HUES48 (cell line): ENCODE results near the gene DNAJC16.

Experiments used
- H3K27ac ChIP-seq: one replicate; pipeline ENCODE4 v1.7.0; 2013; ENCODE audit warnings: low read depth, low read length, inconsistent platforms
- H3K27me3 ChIP-seq: 2 replicates; pipeline ENCODE4 v1.6.1; 2013; ENCODE audit warnings: mild to moderate bottlenecking, low read length; ENCODE audit not compliant: control insufficient read depth, insufficient read depth
- H3K36me3 ChIP-seq: 2 replicates; pipeline ENCODE4 v1.6.1; 2013; ENCODE audit warnings: low read length; ENCODE audit not compliant: control insufficient read depth, insufficient read depth
- H3K4me1 ChIP-seq: 2 replicates; pipeline ENCODE4 v1.6.1; 2013; ENCODE audit warnings: mild to moderate bottlenecking, low read length; ENCODE audit not compliant: control insufficient read depth, insufficient read depth
- H3K4me3 ChIP-seq: 2 replicates; pipeline ENCODE4 v1.5.1; 2013; ENCODE audit warnings: mild to moderate bottlenecking, low read depth, low read length
- H3K9ac ChIP-seq: 2 replicates; pipeline ENCODE4 v1.6.1; 2013; ENCODE audit warnings: mild to moderate bottlenecking, low read depth, low read length, moderate library complexity
- H3K9me3 ChIP-seq: 2 replicates; pipeline ENCODE4 v1.6.1; 2013; ENCODE audit warnings: low read length; ENCODE audit not compliant: control insufficient read depth, insufficient read depth

The DNAJC16 gene

DNA sequence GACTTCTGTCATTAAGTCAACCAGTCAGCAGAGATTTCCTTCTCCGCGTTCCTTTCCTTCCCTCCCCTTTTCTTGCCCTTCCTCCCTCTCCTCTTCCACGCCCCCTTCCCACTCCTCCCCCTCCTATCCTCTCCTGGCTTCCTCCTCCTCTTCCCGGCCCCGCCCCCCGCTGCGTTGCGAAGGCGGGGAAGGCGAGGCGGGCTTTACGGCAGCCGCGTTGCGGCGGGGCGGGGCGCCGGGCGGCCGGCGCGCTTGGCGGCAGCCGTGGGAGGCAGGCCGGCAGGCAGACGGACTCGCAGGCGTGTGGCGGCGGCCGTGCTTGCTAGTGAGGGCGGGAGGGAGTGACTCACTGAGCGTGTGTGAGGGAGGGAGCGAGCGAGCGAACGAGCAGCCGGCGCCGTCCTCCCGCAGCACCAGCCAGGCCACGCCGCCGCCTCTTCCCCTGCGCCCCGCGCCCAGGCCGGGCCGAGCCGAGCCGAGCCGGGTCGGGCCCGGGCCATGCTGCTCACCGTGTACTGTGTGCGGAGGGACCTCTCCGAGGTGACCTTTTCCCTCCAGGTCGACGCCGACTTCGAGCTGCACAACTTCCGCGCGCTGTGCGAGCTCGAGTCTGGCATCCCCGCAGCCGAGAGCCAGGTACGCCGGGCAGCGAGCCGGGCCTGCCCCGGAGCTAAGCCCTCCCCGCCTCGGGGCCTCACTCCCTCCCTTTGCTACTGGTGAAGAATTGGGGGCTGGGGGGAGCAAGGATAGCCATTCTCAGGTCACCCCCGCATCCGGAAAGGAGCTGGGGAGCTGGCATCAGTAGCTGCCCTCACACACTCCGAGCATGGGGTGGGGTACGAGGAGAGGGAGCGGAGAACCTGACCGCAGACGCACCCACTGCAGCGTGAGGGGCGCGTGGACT, 90.8 kb downstream of the DNAJC16 start, which contains the start of gene DDI2:
DDI2 (plus strand) TSS at position 286 of the 904 bp plus-strand sequence; CDS start at position 499, 213 bp downstream.
- peak within 1 kb of the TSS; percentile 89 for H3K9ac ChIP-seq
- H3K36me3 ChIP-seq, result peaks cover 14% of the 10 kb centered on the region; the same call in 1 of the 2 replicates
- H3K4me1 ChIP-seq, result peaks cover 10% of the 10 kb centered on the region
- no peaks in the 10 kb centered on the region for H3K27me3 ChIP-seq
- peak within 1 kb of the TSS; percentile 93 for H3K27ac ChIP-seq
- no peaks in the 10 kb centered on the region for H3K9me3 ChIP-seq
- peak within 1 kb of the TSS; percentile 96 for H3K4me3 ChIP-seq

DNA sequence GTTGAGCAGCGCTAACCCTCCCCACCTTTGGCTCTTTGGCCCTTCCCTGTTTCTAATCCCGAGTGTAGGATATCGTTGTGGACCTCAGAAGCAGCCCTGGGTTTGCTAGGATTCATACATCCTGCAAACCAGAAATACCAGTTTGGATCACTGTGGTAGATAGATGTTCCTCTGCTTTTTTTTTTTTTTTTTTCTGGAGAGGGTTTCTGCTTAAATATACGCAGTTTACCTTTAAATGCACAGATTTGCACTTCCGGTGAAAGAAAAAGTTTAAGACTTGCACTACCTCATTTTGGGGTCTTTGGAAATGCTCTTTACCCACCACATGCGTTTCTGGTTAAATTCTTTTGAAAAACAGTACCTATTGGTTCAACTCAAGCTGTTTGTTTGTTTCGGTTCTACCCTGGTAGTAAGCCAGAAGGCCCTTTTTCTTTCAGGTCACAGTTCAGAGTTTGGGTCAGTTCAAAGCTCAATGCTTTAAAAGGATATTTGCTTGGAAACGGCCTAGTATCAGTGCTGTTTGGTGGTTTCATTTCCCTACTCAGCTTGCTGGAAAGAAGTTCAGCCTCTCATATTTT, 91.5 kb downstream of the DNAJC16 start:
- Histone ChIP-seq H3K4me3 (peak overlapping the region; percentile 96), H3K27me3 (no peaks in the 10 kb centered on the region), H3K9me3 (no peaks in the 10 kb centered on the region), H3K36me3 (peaks cover 14% of the 10 kb centered on the region; the same call in 1 of the 2 replicates), H3K4me1 (peaks cover 10% of the 10 kb centered on the region), H3K27ac (peak overlapping the region; percentile 93), H3K9ac (peak overlapping the region; percentile 89)

DNA sequence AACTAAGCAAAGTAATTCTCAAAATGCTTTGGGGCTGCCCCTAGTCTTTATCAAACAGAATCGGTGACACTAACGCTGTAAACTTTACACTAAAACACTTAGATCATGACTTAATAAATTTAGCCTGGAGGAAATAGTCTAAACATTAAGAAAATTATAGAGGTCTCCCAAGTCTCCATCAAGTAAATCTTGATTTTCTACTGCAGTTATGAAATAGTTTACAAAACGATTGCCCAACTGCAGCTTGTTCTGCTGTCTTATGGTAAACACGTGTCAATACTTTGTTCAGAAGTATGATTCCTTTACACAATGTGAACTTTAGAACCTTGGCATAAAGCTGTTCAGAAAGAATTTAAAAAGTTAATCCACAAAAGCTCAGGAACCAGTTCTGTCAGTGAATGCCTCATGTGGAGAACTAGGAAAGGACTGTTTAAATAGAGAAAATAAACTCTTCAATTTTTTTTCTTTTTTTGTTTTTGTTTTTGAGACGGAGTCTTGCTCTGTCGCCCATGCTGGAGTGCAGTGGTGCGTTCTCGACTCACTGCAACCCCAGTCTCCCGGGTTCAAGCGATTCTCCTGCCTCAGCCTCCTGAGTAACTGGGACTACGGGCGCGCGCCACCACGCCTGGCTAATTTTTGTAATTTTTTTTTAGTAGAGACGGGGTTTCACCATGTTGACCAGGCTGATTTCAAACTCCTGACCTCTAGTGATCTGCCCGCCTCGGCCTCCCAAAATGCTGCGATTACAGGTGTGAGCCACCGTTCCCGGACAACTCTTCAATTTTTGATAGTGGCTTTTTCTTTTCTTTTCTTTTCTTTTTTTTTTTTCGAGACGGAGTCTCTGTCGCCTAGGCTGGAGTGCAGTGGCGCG, 92.2 kb downstream of the DNAJC16 start:
- H3K4me1 ChIP-seq, result peaks cover 10% of the 10 kb centered on the region
- peak overlapping the region; percentile 96 for H3K4me3 ChIP-seq
- H3K27ac ChIP-seq, result peak overlapping the region; percentile 93
- H3K9me3 ChIP-seq, result no peaks in the 10 kb centered on the region
- H3K27me3 ChIP-seq, result no peaks in the 10 kb centered on the region
- peak overlapping the region; percentile 89 for H3K9ac ChIP-seq
- H3K36me3 ChIP-seq, result peaks cover 14% of the 10 kb centered on the region; the same call in 1 of the 2 replicates

DNA sequence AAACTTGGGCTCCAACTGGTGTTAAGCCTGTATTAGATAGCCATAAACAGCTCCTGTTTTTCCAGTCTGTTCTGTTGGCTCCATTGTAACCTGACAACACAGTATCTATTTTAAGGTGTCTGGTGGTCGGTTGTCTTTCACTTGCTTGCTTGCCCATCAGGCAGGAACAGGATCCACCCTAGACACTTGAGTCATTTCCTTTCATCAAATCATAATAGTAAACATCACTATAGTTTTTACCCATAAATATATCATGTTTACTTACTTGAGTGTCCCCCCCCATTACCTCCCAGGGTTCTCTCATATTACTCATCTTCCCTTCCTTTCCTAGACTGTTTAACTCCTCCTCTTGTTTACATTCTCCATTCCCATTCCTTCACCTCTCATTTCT, 93.5 kb downstream of the DNAJC16 start:
- H3K27ac ChIP-seq, result peak overlapping the region; percentile 47
- H3K4me3 ChIP-seq, result no peak overlapping the region
- no peak overlapping the region for H3K9ac ChIP-seq
- H3K9me3 ChIP-seq, result no peaks in the 10 kb centered on the region
- H3K4me1 ChIP-seq, result peaks cover 10% of the 10 kb centered on the region
- H3K27me3 ChIP-seq, result no peaks in the 10 kb centered on the region
- peaks cover 14% of the 10 kb centered on the region; the same call in 1 of the 2 replicates for H3K36me3 ChIP-seq

DNA sequence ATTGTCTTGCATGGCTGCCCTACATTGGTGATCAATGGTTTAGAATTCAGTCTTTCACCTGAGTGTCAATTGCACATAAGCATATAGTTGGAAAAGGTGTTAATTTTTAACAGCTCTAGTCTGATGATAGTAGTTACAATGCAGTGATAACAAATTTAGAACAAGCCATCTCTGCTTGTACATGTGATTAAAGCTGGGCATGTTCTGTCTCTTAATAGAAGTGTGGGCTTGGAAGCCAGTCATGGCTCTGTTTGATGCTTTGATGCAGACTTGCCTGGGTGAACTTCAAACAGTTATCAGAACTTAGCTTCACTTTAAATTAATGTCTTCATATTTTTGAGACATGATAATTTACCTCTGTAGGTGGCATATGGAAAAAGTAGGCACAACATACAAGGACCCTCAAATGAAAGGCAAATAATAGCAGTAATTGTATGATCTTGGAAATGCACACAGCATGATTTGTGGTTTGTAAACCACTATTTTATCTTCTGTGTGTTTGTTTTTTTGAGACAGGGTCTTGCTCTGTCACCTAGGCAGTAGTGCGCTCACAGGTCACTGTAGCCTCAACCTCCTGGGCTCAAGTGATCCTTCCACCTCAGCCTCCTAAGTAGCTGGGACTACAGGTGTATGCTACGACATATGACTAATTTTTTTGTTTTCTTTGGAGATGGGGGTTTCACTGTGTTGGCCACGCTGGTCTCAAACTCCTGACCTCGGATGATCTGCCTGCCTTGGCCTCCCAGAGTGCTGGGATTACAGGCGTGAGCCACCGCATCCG, 94.4 kb downstream of the DNAJC16 start:
- no peaks in the 10 kb centered on the region for H3K9me3 ChIP-seq
- no peak overlapping the region for H3K4me3 ChIP-seq
- no peak overlapping the region for H3K9ac ChIP-seq
- H3K4me1 ChIP-seq, result peaks cover 10% of the 10 kb centered on the region
- H3K27me3 ChIP-seq, result no peaks in the 10 kb centered on the region
- no peak overlapping the region for H3K27ac ChIP-seq
- H3K36me3 ChIP-seq, result peaks cover 14% of the 10 kb centered on the region; the same call in 1 of the 2 replicates

DNA sequence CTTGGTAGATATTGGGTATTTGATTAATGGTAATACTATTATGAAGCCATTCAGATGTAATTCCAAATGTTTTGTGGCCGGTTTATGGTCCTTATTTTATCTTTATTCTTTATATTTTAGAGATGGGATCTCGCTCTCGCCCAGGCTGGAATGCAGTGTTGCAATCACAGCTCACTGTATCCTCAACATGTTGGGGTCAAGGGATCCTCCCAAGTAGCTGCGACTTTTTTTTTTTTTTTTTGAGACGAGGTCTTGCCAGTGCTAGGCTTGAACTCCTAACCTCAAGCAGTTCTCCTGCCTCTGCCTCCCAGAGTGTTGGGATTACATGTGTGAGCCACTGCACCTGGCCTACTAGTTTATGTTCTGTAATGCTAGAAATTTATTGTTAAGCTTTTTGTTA, 95.3 kb downstream of the DNAJC16 start:
- H3K27me3 ChIP-seq, result no peaks in the 10 kb centered on the region
- no peak overlapping the region for H3K27ac ChIP-seq
- no peaks in the 10 kb centered on the region for H3K9me3 ChIP-seq
- no peak overlapping the region for H3K9ac ChIP-seq
- no peak overlapping the region for H3K4me3 ChIP-seq
- peaks cover 6% of the 10 kb centered on the region for H3K4me1 ChIP-seq
- H3K36me3 ChIP-seq, result peaks cover 22% of the 10 kb centered on the region

DNA sequence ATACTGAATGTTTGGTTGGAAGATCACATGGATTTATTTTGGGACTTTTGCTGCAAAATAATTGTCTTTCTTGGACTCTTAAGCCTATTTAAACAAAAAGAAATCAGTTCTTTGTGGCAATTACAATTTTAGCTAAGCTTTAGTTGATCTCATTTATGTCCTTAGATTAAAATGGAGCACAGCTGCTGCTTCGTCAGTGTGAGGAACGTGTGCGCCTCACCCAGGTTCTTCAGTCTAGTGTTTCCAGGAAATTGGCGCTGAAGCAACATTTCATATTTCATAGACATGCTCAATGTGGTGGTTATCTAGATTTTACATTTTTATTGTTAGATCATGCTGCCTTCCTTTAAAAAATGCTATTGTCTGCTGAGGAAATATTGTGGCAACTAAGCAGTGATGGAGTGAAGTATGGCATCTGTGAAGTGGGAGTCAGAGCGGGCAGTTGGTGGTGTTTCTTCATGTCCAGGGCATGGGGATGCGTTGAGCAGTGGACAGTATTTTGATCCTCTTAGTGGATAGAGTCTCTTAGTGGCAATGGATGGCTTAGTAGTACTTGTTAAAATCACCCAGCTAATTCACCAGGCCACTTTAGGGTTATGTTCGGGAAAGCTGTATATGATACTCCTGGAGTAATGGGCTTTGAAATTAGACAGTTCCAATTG, 96.2 kb downstream of the DNAJC16 start:
- H3K9ac ChIP-seq, result no peak overlapping the region
- H3K36me3 ChIP-seq, result peaks cover 30% of the 10 kb centered on the region
- H3K27me3 ChIP-seq, result no peaks in the 10 kb centered on the region
- peaks cover 6% of the 10 kb centered on the region for H3K4me1 ChIP-seq
- H3K27ac ChIP-seq, result no peak overlapping the region
- no peak overlapping the region for H3K4me3 ChIP-seq
- no peaks in the 10 kb centered on the region for H3K9me3 ChIP-seq

DNA sequence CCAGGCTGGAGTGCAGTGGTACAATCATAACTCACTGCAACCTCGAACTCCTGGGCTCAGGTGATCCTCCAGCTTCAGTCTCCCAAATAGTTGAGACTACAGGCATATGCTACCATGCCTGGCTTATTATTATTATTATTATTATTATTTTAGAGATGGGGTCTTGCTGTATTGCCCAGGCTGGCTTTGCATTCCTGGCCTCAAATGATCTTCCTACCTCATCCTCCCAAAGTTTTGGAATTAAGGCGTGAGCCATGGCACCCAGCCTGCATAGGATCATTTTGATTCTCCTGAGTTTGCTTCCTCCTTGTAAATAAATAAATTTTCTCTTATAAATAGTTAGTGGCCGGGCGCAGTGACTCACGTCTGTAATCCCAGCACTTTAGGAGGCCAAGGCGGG, 96.8 kb downstream of the DNAJC16 start:
- Histone ChIP-seq H3K4me1 (peaks cover 6% of the 10 kb centered on the region), H3K9ac (no peak overlapping the region), H3K36me3 (peaks cover 36% of the 10 kb centered on the region), H3K27ac (no peak overlapping the region), H3K4me3 (no peak overlapping the region), H3K27me3 (no peaks in the 10 kb centered on the region), H3K9me3 (no peaks in the 10 kb centered on the region)

DNA sequence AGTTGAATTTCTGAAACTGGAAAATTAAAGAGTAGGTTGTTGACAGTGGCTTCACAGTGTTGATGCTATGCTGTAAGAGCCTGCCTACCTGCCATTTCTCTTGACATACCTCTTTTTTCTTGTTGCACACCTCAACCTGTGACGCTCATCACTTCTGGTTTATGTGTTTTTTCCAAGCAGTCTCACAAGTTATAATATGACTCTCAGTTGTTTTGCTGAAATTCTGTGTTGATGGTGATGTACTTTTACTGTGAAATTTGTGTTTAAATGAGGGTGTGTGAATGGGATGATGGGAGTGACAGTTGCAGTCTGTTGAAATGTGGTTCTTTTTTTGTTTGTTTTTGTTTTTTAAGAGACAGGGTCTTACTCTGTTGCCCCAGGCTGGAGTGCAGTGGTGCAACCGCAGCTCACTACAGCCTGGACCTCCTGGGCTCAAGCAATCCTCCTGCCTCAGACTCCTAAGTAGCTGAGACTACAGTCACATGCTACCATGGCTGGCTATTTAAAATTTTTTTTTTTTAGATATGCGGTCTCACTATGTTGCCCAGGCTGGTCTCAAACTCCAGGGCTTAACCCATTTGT, 97.6 kb downstream of the DNAJC16 start:
- H3K27ac ChIP-seq, result no peak overlapping the region
- peaks cover 6% of the 10 kb centered on the region for H3K4me1 ChIP-seq
- H3K9me3 ChIP-seq, result no peaks in the 10 kb centered on the region
- no peak overlapping the region for H3K4me3 ChIP-seq
- H3K36me3 ChIP-seq, result peaks cover 44% of the 10 kb centered on the region
- H3K9ac ChIP-seq, result no peak overlapping the region
- no peaks in the 10 kb centered on the region for H3K27me3 ChIP-seq
